ENCODE results near the gene SORCS1. TPM values are rescaled to one million over a fixed set of nuclear protein-coding genes. Genes with fewer than 3 reads are reported as not detected.
"Not testable (repeated sequence)": the region's sequence is repeated elsewhere in the genome, so short reads cannot be mapped to it uniquely, and the experiment has no call there.

The SORCS1 gene
- total and polyA plus RNA-seq, 3 donors from 2014 or later = 2.6 to 9.6 (median 4.6) TPM

DNA sequence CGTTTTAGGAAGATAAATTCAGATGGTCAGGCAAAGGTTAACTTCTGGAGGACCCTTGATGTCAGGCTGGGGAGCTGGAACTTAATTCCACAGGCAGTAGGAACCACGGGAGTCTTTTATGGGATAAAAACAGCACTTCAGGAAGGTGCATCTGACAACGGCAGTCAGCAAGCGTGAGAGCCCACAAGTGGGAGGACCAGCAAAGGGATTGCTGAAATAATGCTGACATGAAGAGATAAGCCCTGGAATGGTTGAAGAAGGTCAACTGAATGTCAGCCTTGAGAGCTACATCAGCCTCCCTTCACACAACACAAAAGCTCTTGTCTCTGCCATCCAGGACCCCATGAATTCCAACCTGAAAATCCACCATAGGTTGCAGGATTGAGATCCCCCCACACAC lies 138.8 kb downstream of the SORCS1 start:
- H3K27ac ChIP-seq = no peak overlapping the region
- no peak for TF ChIP-seq POLR2A (IDR thresholded peaks at IDR 0.05)
- TF ChIP-seq, protein P1, sequence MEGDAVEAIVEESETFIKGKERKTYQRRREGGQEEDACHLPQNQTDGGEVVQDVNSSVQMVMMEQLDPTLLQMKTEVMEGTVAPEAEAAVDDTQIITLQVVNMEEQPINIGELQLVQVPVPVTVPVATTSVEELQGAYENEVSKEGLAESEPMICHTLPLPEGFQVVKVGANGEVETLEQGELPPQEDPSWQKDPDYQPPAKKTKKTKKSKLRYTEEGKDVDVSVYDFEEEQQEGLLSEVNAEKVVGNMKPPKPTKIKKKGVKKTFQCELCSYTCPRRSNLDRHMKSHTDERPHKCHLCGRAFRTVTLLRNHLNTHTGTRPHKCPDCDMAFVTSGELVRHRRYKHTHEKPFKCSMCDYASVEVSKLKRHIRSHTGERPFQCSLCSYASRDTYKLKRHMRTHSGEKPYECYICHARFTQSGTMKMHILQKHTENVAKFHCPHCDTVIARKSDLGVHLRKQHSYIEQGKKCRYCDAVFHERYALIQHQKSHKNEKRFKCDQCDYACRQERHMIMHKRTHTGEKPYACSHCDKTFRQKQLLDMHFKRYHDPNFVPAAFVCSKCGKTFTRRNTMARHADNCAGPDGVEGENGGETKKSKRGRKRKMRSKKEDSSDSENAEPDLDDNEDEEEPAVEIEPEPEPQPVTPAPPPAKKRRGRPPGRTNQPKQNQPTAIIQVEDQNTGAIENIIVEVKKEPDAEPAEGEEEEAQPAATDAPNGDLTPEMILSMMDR (IDR thresholded peaks at IDR 0.05) = no peak
- no peaks in the 10 kb centered on the region for H3K4me1 ChIP-seq
- H3K9me3 ChIP-seq = no peaks in the 10 kb centered on the region
- intact Hi-C loops (cut with DNase I; ENCODE audit: low total_unique reads) = no loop called here
- no peaks in the 10 kb centered on the region for H3K27me3 ChIP-seq
- peak; percentile 43 for DNase-seq
- H3K36me3 ChIP-seq (ENCODE audit: low read depth, missing control alignments) = no peaks in the 10 kb centered on the region
- 55 to 64% methylated on average over 4 of the region's 4 CpGs for WGBS, 2 donors
- H3K4me3 ChIP-seq = no peak overlapping the region

DNA sequence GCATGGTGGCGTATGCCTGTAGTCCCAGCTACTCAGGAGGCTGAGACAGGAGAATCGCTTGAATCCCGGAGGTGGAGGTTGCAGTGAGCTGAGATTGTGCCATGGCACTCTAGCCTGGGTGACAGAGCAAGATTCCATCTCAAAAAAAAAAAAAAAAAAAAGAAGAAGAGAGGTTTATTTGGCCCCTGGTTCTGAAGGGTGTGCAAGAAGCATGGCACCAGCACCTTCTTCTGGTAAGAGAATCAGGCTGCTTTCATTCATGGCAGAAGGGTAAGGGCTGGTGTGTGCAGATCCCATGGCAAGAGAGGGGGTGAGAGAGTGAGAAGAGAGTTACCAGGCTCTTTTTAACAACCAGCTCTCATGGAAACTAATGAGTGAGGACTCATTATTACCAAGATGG lies 140.5 kb downstream of the SORCS1 start:
- H3K27me3 ChIP-seq; H3K27ac ChIP-seq; DNase-seq; intact Hi-C loops (cut with DNase I; ENCODE audit: low total_unique reads); H3K4me1 ChIP-seq; H3K36me3 ChIP-seq (ENCODE audit: low read depth, missing control alignments); H3K4me3 ChIP-seq; H3K9me3 ChIP-seq: not testable (repeated sequence)
- 91 to 93% methylated on average over 3 of the region's 3 CpGs for WGBS, 2 donors

DNA sequence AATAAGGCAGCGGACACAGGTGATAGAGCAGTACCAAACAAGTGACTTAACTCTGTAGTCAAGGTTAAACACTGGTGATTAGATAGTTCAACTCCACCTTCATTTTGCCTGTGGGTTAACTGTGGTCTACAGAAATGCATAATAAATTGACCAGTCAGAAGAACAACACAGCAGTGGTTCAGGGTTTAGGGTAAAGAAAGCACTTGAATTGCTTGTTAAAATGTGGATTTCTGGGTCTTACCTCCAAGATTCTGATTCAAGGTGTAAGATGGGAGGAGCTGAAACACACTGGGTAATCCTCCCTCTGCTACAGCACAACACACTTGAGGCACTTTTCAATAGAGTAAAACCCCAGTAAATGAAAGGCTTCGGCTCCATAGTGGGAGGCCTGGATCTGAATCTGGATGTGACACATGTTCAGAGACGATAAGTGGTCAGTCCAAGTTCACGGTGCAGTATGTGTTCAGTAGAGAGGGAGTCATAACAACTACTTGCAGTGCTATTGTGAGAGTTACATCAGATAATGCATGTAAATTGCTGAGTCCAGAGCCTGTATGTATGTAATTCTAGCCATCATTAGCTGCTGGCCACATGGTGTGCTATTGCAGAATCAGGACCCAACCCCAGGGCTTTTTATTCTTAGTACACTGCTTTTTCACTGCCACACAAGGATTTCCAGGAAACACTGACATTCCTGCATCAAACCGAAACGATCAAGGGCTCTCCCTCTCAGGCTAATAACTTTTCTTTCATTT lies 141.7 kb downstream of the SORCS1 start:
- intact Hi-C loops (cut with DNase I; ENCODE audit: low total_unique reads) = no loop called here
- H3K36me3 ChIP-seq (ENCODE audit: low read depth, missing control alignments) = no peaks in the 10 kb centered on the region
- no peaks in the 10 kb centered on the region for H3K27me3 ChIP-seq
- TF ChIP-seq POLR2A (IDR thresholded peaks at IDR 0.05) = no peak
- TF ChIP-seq, protein P1 (IDR thresholded peaks at IDR 0.05) = no peak
- WGBS, 2 donors = 84 to 92% methylated on average over 6 of the region's 6 CpGs
- no peak overlapping the region for H3K4me3 ChIP-seq
- DNase-seq = no peak
- no peaks in the 10 kb centered on the region for H3K9me3 ChIP-seq
- H3K27ac ChIP-seq = no peak overlapping the region
- H3K4me1 ChIP-seq = no peaks in the 10 kb centered on the region

DNA sequence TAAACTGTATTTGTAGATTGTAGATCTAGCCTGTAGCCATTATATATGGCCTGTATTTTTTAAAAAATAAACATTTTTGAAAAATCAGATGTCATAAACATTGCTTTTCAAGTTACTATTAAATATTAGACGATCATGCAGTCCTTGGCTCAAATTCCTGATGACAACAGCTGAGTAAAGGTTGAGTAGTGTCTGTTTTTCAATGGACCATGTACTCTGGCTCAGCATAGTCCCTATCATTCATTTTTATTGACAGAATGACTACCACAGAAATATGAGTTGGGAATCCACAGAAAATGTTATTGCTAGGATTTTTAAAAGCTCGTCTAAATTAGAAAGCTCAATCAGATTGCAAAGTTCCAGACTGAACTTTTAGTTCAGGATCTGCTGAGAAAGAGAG lies 145.4 kb downstream of the SORCS1 start:
- no peak for DNase-seq
- intact Hi-C loops (cut with DNase I; ENCODE audit: low total_unique reads) = no loop called here
- Histone ChIP-seq H3K4me3 (no peak overlapping the region), H3K36me3 (ENCODE audit: low read depth, missing control alignments) (no peaks in the 10 kb centered on the region), H3K27me3 (no peaks in the 10 kb centered on the region), H3K9me3 (no peaks in the 10 kb centered on the region), H3K4me1 (no peaks in the 10 kb centered on the region), H3K27ac (no peak overlapping the region)
- 74 to 81% methylated on average over 2 of the region's 2 CpGs for WGBS, 2 donors
- TF ChIP-seq POLR2A (IDR thresholded peaks at IDR 0.05) = no peak
- TF ChIP-seq, protein P1 (IDR thresholded peaks at IDR 0.05) = no peak

DNA sequence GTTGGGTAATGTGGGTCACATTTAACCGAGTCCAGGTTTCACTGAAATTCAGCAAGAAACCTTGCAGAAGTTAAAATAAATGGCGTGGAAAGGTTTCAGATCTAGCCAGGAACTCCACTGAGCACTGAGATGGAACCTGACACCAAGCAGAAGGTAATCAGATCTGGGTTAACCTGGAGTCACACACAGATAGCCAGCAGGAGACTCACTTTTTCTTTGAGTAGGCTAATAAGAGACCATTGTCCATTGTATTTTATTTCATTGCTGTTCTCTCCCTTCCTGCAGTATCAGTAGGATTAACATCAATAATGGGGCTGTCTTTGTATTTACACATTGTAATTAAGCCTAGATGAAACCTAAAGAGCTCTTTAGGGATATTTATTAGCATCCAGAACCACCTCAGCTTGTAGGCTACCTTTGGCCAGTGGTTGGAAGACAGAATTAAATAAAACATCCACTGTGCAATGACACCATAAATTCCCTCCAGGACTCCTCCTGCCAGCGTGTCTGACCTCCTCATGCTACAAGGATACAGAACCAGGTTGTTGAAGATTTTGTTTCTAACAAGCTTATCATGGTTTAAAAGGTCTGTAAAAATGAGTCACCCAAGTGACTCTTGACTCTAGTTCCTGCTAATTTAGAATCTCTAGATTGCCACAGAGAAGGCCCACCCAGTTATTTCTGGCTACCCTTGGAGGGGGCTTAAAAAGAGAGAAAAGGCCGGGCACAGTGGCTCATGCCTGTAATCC lies 151.1 kb downstream of the SORCS1 start:
- DNase-seq = no peak
- no peaks in the 10 kb centered on the region for H3K27me3 ChIP-seq
- WGBS, 2 donors = 83 to 86% methylated on average over 4 of the region's 4 CpGs
- no peaks in the 10 kb centered on the region for H3K36me3 ChIP-seq (ENCODE audit: low read depth, missing control alignments)
- TF ChIP-seq, protein P1 (IDR thresholded peaks at IDR 0.05) = no peak
- no peak for TF ChIP-seq POLR2A (IDR thresholded peaks at IDR 0.05)
- H3K4me1 ChIP-seq = no peaks in the 10 kb centered on the region
- no peaks in the 10 kb centered on the region for H3K9me3 ChIP-seq
- no peak overlapping the region for H3K4me3 ChIP-seq
- intact Hi-C loops (cut with DNase I; ENCODE audit: low total_unique reads) = no loop called here
- H3K27ac ChIP-seq = no peak overlapping the region
